Activated gamma-delta T cell treated with Interleukin-2 at 50 U/mL for 16 hours (primary cell): ENCODE results near the gene CD33.
"Not testable (repeated sequence)": the region's sequence is repeated elsewhere in the genome, so short reads cannot be mapped to it uniquely, and the experiment has no call there.

ENCODE experiments used
- DNase-seq: peaks from one replicate; pipeline ENCODE4 v3.0.0-alpha.2; 2020

Gene CD33

GRCh38 chr19:51210874-51211361 is 14.0 kb upstream of the CD33 start:
- DNase-seq = not testable (repeated sequence)

DNA sequence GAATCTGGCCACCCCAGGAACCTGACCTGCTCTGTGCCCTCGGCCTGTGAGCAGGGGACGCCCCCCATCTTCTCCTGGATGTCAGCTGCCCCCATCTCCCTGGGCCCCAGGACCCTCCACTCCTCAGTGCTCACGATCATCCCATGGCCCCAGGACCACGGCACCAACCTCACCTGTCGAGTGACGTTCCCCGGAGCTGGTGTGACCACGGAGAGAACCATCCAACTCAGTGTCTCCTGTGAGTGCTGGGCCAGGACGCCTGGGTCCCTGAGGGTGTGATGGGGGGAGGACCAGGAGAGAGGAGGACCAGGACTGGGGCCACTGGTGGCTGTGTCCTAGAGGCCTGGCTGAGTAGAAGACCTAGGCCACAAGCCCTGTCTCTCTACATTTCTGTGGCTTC is 13.0 kb upstream of the CD33 start:
- no peak for DNase-seq

GRCh38 chr19:51219307-51219706 is 5.6 kb upstream of the CD33 start:
- no peak for DNase-seq

DNA sequence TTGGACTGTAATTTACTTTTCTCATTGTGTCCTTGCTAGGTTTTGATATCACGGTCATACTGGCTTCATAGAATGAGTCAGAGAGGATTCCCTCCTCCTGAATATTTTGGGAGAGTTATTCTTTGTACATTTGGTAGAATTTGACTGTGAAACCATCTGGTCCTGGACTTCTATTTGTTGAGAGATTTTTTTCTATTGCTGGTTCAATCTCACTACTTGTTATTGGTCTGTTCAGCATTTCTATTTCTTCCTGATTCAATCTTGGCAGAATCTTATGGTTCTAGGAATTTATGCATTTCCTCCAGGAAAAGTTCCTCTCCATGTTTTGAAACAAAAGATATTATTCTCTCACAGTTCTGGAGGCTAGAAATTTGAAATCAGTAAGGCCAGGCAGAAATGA is 4.9 kb upstream of the CD33 start:
- no peak for DNase-seq

GRCh38 chr19:51220996-51221395 is 3.9 kb upstream of the CD33 start:
- DNase-seq = no peak

GRCh38 chr19:51224163-51224641 is 678 bp upstream of the CD33 start:
- DNase-seq = no peak

DNA sequence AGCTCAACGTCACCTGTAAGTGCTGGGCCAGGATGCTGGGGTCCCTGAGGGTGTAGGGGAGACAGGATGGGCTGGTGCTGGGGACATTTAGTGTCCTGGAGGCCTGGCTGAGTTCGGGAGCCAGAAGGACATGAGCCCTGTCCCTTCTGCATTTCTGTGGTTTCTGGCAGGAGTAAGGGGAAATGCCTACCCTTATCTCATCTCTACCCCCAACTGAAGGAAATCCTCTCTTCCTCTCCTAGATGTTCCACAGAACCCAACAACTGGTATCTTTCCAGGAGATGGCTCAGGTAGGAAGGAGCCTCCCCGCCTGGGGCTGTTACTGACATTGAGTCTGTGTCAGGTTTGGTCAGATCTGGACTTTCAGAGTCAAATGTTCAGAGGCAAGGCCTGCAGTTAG is 1.2 kb downstream of the CD33 start:
- no peak for DNase-seq

GRCh38 chr19:51227326-51227725 is 2.4 kb downstream of the CD33 start:
- DNase-seq = no peak

- no peak for DNase-seq
Measured at GRCh38 chr19:51227966-51228365, 3.1 kb downstream of the CD33 start.

GRCh38 chr19:51240866-51241265 is 16.0 kb downstream of the CD33 start:
- DNase-seq = no peak

DNA sequence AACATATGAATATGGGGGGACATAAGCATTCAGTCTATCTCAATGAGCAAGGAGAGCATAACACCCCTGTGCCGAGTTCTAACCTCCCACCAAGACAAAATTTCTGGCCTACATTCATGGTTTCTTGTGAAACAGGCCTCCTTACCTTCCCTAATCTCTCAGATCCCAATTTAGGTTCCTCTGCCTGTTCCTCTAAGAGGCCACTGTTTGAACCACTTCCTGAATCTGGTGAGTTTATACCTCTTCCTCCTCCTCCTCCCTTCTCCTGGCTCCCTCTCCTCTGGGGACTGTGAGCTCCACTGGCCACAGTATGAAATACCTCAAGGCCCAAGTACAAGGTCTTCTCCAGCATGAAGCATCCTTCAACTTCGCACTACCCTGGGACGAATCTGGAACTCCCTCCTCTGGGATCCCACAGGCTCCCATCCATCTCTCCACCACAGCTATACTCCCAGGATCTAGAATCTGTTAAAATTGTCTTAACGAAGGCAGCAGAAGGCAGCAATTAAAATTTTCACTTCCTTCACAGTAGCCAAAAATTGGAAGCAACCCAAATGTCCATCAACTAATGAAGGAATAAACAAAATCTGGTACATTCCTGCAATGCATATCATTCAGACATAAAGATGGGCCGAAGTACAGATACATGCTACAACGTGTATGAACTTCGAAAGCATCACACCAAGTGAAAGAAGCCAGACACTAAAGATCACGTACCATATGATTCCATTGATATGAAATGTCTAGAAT is 18.2 kb downstream of the CD33 start:
- DNase-seq = no peak

DNA sequence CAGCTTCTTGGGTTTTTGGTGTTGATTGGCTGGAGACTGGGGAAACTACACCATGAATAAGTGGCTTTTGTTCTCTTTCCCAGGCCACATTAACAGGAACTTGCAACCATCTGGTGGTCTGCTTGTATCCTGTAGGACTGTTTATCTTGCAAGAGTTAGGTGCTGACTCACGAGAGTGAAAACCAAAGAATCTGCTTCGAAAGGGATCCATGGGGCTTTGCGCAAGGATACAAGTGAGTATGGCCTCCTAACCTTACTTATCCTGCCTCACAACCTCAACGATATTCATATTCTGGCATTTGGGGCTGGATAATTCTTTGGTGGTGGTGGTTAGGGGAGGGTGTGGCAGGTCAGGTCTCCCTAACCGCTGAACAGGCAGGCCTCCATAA is 21.3 kb downstream of the CD33 start:
- no peak for DNase-seq

DNA sequence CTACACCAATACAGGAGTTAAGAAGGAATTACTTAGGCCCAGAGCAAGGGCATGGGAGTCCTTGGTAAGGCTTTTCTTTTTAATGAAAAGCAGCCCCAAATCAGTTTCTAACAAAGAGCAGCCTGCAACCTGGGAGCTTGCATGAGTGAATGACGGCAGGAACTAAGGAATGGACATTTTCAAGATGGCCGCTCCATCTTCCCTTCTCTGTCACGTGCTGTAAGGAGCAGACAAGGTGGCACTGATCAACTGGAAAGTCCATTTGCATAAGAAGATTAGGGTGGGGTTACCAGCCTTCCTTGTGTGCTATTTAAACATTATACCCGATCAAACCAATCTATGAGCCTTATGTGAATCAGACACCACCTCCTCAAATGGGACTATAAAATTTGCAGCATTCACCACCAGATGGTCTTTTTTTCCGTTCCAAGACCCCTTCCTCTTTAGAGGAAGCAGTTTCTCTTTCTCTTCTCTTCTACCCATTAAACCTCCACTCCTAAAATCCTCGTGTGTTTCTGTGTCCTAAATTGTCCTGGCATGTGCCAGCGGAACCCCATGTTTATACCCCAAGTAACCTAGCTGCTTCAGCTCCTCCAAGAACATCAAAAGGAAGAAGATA is 23.2 kb downstream of the CD33 start:
- DNase-seq = no peak

- no peak for DNase-seq
Measured at GRCh38 chr19:51250786-51251467, 26.0 kb downstream of the CD33 start, which contains the start of gene SIGLECL1. Gene SIGLECL1, plus strand, starts transcription at chr19:51251080. Its CDS starts 12,993 bp downstream, at chr19:51264073.

GRCh38 chr19:51251468-51251820 is 26.6 kb downstream of the CD33 start:
- no peak for DNase-seq

DNA sequence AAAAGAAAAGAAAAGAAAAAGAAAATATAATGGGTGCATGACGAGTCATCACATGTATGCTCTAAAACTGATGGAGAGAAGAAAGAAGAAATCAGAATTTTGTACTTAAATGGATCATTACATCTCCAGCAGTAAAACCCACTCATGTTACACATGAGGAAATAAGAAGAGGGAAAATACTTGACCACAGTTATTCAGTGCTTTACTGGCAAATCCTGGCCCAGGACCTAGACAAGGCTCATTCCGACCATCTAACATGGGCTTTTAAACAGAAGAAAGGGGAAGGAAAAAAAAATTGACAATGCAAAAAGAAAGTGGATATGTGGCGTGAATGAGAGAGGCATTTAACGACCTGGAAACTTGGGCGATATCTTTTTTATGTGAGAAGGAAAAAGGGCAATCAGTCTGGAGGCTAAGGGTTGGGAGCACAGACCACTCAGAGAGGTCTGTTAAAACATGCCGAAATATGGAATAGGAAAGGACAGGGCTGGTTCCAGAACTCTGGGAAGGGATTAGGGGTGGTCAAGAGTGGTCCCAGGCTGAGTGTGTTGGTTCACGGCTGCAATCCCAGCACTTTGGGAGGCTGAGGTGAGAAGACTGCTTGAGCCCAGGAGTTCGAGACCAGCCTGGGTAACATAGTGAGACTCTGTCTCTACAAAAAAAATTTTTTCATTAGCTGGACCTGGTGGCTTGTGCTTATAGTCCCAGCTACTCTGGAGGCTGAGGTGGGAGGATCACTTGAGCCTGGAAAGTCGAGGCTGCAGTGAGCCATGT is 27.6 kb downstream of the CD33 start:
- DNase-seq = no peak

DNA sequence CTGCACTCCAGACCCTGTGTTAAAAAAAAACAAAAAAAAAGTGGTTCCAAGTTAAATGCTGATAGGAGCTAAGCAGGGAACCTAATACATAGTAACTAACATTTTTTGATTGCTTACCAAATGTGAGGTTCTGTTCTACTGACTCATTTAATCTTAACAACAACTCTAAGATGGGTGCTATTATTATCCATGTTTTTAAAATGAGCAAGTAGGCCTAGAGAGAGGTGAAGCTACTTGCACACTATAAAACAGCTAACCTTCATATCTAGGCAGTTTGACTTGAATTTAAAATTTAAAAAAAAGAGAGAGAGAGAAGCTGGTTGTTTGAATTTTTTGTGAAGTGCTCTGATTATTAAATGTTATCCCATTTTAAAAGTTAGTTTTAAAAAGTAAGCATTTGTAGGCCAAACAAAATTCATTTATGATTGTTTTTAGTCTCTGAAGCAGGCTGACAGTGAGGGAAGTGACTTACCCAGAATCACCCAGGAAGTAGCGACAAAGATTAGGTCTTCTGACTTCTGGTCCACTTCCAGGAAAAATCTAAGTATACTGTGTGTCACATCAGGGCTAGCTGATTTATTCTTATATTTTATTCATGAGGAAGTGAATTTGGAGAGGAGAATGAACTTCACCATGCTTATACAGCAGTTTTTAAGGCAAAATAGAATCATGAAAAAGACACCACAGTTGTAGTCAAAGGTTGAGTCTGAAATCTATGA is 28.4 kb downstream of the CD33 start:
- DNase-seq = no peak

- no peak for DNase-seq
Measured at GRCh38 chr19:51256155-51256625, 31.3 kb downstream of the CD33 start.

DNA sequence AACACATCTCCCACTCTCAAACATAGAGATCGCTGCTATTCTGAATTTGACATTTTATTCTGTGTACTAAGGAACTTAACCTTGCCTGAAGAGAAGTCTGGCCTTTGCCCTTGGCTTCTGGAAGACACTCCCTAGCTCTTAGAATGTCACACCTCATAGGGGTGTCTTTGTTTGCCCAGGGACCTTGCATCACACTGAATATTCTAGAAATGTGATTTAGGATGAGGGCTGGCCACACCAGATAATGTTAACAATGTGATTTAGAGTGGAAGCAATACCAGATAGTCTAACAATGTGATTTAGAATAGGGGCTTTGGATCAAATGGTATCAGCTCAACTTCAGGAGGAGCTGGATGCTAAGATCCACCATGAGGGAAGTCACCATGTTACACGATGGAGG is 32.6 kb downstream of the CD33 start:
- DNase-seq = no peak

- no peak for DNase-seq
Measured at GRCh38 chr19:51258165-51259160, 33.6 kb downstream of the CD33 start.
